HG03439 (cell line): ENCODE measurements around the gene ABHD2.
"Not testable (repeated sequence)": the region's sequence is repeated elsewhere in the genome, so short reads cannot be mapped to it uniquely, and the experiment has no call there.

Experiments
- ATAC-seq: cut with Tn5 transposase; IDR thresholded peaks from one replicate; pipeline ENCODE4 v1.9.1; 2021; ENCODE audit warnings: mild to moderate bottlenecking, moderate library complexity; ENCODE audit not compliant: unreplicated experiment

The ABHD2 gene

DNA sequence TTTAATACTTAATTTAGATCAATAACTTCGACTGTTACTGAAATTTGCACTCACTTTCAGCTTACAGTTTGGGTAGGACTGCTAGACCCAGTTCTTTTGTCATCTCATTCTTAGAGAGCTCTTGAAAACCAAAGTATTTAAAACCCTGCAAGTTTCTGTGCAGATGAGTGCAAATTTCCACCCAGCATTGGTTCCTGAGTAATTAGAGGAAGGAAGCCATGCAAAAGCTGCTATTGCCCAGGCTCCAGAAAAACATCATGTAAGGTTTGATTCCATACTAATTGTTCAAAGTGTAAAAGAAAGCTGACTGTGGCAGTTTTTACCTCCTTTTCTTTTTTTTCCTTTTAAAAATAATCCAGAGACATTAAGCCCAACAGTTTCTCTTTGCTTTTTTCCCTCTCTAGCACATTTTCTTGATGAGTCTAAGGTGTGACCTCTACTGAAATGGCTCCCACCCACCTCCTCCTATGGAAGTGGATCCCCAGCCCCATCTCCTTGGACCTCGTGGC is 30.3 kb downstream of the ABHD2 start:
- no peak for ATAC-seq

DNA sequence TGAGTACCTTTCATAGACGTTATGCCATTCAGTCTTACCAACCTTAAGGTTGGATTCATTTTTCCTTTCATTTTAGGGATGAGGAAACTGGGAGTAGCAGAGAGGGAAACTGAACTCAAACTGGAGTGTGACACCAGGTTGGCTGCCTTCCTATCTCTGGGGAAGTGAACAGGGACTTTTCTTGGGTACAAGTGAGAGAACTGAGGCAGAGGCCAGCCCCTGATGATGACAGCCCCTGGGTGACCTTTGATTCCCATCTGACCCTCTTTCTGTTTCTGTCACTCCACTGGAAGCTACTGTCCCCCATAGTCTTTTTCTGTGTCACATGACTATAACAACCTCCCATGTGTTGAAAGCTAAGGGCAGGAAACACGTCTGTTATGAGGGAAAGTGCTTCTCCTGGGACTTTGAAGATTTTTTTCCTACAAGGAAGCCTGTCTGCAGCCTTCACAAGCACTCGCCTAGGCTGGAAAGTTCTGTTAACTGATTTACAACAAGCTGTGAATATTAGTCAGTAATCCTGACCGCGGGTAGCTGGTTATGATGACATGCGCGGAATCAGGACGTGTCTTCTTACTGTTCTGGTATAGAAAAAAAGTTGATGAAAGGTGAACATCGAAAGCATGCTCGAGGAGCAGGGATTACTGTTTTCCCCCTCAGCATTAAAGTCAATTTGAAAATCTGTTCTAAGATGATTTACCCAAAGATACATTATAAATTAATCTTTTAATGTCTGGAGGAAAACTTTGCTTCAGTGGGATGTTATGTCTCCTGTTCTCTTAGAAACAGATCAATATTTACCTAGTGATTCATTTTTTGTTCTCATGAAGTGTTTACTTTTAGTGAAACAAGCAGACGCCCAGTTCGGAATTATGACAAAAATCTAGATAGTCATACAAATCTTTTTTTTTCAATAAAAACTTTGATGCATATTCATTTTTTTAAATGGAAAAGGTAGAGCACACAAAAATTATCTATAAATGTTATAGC is 31.5 kb downstream of the ABHD2 start:
- no peak for ATAC-seq

DNA sequence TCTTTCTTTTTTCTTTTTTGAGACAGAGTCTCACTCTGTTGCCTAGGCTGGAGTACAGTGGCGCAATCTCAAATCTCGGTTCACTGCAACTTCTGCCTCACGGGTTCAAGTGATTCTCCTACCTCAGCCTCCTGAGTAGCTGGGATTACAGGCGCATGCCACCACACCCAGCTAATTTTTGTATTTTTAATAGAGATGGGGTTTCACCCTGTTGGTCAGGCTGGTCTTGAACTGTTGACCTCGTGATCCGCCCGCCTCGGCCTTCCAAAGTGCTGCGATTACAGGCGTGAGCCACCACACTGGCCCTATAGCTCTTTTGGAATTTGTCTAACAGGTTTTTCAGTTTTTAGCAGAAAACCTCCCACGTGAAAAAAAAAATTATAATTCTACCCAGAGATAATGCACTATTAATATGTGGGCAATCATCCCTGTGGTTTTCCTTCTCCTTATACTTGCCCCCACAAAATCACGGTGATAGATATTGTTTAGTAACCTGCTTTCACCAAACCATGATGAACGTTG is 32.3 kb downstream of the ABHD2 start:
- ATAC-seq, result not testable (repeated sequence)

DNA sequence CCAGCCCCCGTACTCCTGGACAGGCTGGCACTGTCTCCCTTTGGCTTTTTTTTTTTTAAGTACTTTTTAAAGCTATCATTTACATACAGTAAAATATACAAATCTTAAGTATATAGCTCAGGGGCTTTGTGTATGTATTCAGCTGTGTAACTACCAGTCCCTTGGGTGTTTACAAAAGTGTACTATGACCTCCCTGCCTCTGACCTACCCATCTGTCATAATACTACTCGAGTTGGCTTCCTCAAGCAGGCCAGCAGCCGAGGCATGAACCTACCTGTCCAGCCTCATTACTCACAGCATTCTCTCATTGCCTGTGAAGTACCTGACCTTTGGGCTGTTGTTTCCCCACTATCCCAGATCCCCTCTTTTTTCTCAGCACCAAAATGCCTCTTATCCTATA is 33.2 kb downstream of the ABHD2 start:
- no peak for ATAC-seq

DNA sequence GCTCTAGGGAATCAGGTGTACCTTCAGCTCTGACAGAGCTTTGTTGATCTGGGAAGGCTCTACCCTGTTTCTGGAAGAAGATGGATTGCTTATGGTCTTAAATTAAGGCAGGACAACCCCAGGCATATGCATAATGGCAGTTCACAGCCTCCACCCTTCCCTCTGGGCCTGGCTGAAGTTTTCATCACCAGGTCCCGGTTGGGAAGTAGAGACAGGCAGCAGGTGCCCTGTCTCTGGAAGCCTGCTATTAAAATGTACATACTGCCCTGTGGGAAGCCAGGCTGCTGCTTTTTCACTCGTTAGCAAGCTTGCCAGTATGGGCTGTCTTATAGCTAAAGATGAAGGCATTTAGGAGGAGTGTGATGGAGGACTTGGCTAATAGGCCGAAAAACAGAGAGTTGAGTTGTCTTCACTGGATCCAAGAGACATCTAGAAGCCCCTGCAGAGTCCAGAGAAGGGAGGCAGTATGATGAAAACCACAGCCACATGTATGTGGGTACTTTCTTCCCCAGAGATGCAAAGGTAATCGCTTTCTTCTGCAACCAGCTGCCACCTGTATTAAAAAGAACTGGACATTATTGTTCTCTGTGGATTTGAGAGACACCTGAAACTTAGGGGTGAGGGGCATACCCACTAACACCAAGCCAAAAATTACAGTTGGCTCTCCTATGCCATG is 34.4 kb downstream of the ABHD2 start:
- ATAC-seq, result no peak

DNA sequence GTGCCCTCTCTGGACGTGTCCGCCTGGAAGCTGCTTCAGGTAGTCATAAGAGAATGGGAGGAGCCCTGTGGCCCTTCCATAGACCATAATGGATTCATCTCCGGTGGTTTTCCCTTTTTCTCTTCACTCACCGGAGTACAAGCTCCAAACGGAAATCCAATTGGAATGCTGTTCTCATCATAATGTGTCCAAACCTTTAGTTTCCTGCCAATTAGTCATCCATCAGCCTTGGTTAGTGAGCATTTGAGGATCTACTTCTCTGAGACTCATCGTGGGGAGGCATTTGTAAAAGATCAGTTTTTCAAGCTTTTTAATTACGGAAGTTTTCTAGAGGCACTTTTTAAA is 34.9 kb downstream of the ABHD2 start:
- no peak for ATAC-seq

DNA sequence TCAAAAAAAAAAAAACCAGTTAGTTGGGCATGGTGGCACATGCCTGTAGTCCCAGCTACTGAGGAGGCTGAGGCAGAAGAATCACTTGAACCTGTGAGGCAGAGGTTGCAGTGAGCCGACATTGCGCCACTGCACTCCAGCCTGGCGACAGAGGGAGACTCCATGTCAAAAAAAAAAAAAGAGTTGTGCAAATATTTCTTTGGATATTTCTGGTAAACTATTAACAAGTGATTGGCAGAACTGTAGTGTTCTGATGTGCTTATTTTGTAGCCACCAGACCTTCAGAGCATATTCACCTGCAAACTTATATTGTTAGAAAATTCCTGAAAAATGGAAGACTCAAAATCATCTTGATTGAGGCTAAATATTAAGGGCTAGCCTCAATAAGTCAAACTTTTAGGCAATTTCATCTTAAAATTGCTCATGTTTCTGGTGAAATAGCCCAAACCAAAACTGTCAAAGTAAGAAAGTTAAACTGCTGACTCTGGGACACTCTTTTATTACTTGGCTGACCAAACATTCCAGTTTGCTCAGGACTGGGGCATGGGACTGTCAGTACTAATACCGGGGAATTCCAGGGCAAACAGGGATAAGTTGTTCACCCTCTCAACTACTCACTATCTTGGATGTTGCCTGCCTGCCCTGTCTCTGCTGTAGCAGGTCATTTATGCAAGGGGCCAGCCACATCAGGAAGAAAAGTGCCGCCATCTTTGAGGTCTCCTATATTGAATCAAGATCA is 37.0 kb downstream of the ABHD2 start:
- ATAC-seq, result no peak

DNA sequence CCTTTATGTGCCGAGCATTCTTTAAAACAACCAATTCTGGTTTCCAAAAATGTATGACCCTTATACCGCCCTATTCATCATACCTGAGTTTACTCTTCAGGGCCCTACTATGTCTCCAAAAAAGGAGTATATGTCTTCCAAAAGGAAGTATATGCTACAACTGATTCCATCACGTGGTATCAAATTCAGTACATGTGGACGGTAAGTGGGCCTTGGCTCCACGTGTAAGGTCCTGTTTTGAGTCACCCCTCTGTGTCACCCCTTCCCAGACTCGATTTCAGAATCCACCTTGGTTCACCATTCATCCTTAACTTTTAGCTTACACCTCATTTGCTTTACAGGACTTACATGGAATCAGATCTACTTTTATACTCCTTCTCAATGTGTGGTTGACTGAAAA is 37.8 kb downstream of the ABHD2 start:
- no peak for ATAC-seq

DNA sequence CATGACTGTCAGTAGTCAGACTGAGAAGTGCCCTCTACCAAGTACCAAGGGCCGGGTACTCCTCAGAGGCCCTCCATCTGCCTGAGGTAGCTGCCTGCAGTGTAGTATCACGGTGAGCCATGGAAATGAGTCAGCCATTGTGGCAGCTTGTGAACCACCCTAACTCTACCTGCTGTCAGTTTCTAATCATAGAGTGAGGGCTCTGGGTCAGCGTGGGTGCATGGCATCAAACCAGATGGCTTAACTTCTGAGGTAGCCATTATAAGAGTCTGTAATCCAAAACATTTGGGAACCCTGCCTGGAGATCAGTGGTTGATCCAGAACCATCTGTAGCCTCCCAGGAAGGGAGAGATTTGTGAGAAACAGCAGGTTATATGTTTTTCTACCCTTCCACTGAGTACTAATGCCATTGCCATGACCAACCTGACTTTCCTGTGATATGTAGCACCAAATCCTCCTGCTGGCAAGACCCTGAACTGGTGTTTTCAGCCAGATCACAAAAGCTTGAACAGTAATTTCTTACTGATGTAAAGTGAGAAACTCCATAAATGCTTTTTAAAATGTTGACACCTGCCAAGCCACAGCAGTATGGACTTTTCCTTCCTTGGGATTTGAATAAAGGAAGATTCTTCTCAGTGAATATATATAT is 38.9 kb downstream of the ABHD2 start:
- no peak for ATAC-seq

DNA sequence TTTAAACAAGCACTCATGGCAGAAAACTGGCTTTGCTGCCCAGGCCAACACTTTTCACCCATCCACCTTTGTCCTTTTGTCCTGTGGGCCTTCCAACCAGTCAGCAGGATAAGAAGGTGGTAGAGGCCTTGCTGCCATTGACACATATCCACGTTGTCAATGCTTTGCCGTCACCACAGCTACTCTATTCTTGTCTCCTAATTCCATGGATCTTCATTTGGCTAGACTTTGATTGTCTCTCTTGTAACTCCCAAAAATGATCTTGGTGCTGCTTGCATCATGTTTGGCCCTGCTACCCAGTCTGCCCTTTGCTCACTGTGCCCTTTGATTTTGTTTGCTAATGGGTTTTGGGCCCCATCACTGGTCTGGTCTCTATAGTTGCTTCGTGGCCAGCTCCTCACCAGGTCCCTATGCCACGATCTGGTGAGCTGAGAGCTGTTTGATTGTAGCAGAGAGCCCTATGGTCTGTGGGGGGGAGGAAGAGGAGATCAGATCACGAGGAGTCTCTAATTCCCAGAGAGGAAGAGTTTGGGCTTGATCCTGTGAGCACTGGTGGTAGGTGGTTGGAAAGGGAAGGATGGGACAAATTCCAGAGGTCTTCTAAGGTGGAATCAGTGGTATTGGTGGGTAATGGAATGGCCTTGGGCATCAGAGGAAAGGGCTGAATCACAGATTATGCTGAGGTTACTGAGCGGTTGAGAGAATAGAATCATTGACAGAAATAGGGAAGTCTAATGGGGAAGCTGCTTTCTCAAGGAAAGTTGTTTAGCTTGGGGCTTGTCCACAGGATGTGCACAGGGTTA is 40.3 kb downstream of the ABHD2 start:
- ATAC-seq, result no peak

DNA sequence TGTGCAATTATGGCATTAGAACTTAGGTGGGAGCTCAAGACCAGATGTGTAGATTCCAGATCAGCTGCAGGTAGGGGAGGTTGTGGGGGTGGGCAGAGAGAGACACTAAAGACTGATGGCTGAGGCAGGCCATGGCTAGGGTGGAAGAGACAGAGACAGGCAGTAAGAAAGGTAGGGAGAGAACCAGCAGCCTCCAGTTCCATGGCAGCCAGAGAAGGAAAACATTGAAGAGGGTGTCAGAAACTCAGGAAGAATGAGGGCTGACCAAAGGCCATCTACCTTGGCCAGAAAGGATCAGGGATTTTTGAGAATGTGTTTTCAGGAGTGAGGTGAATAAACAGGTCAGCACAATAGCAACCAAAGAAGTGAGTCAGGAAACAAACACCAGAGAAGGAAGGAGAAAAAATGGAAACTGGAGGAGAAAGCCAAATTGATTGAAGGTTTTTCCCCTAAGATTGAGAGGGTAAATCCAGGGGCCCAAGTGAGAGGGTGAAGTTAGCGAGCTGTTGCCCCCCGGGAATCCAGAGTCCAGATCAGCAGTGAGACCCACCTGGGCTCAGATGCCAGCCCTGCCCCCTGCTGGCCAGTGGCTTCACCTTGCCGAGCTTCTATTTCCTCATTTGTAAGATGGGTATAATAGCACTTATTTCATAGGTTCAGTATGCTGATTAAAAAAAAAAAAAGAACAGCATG is 41.0 kb downstream of the ABHD2 start:
- ATAC-seq, result peak; percentile 45

DNA sequence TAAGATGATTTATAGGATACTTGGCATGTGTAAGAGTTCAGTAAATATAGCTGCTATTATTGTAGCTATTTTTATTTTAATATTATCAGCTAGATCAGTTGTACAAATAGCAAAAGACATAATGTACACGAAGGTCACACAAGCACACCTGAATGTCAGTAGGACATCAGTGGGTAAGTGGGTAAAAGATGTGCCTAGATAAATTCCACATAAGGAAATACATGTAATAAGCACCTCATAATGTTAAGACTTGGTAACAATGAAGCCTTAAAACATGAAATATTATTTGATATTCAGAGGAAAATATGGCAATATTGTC is 41.5 kb downstream of the ABHD2 start:
- ATAC-seq, result no peak

DNA sequence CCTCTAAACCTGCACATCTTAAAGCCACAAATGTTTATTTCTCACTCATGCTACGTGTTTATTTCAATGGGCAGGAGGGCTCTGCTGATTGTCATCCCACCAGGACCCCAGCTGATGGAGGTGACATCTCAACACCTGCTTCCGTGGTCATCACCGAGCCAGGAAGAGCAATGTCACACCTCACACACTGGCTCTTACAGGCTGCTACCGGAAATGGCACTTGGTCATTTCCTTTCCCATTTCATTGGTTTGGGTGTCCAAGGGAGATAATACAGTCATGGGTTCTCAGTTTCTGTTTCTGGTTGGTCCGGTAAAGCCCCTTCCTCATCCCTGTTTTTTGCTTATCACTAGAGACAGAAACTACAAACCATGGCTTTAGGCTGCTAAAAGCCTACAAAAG is 41.9 kb downstream of the ABHD2 start:
- ATAC-seq, result peak; percentile 67

DNA sequence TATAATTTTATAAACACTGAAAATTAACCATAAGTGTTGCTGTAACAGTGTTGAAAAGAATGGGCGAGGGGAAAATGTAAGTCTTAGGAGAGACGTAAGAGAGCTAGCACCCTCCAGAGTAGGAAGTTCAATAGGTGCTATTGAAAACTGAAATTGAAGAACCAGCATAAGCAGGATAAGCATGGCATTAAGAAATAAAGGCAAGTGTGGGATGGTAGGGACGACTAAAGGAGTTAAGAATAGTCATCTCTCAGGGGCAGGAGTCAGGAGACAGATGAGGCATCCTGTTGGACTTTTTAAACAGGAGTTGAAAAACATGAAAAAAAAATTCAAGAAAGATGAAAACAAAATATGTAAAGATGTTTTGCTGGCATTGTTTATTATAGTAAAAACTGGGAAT is 43.5 kb downstream of the ABHD2 start:
- ATAC-seq, result no peak

DNA sequence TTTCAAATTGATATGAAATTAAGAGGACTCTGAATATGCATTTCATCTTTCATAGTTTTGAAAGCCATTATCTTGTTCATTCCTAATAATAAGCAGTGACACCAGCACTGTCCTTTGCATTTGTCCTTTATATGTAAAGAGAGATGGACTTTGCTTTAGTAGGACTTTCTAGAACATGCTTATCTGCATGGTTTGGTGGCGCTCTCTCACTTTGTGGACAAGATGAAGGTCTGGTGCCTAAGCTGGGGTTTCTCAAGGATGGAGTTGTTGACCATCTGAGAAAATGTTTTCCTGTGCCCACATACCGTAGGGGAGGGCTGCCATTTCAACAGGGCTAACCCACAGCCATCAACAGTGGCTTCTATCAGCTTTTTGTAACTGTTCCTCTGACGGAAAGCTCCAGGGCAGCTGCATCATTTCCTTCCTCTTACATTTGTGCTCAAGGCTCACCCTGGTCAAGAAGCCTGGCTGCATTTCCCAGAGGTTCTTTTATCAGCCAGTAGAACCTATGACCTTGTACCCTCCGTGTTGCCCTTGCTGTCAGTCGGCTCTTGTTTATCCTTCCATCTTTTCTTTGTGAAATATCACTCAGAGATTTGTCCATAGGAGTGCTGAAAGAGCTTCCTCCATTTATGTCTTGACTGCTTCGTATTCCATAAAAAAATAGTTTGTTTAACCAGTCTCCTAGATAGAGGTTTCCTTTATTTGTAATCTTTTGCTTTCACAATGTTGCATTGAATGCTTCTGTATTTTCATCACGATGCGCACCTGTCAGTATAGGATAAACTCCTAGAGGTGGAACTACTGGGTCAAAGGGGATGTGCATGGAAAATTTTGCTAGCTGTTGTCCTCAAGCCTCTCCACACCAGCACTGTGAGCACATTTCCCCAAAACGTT is 44.6 kb downstream of the ABHD2 start:
- no peak for ATAC-seq

DNA sequence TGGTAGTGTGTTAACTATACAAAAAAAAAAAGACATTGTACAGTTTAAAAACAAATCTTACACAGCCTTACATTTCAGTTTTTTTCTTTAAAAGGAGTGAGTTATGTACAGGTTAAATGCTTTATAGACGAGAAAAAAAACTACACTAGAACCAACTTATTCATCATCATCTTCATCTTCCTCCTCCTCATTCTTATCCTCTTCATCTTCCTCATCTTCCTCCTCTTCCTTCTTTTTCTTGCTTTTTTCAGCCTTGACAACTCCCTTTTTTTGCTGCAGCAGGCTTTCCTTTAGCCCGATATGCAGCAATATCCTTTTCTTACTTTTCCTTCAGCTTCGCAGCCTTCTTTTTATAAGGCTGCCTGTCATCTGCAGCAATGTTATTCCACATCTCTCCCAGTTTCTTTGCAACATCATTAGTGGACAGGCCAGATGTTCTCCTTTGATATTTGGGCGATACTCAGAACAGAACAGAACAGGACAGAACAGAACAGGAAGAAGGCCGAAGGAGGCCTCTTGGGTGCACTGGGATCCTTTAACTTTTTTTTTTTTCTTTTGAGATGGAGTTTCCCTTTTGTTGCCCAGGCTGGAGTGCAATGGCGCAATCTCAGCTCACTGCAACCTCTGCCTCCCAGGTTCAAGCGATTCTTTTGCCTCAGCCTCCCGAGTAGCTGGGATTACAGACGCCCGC is 47.3 kb downstream of the ABHD2 start:
- ATAC-seq, result not testable (repeated sequence)

DNA sequence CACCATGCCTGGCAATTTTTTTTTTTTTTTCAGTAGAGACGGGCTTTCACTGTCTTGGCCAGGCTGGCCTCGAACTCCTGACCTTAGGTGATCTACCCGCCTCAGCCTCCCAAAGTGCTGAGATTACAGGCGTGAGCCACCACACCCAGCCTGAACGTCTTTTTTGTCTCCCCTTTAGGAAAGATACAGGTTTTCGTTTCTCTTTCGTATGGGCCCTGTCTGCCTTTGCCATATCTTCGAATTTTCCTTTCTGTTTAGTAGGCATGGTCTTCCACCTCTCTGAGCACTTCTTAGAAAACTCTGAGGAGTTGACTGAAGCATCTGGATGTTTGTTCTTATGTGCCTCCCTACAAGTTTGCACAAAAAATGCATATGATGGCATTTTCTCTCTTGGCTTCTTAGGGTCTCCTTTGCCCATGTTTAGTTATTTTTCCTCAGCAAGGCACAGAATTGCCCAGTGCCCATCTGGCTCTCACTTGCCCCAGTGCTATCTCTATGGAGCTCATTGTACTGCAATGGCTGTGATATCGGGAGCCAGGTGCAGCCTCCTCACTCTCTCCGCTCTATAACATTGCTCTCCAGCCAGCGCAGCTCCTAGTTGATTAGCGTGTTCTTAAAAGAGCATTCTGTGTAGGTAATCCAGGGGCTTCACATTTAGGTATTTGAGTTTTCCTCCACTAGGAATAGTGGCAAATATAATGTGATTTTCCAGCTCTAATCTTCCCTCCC is 48.0 kb downstream of the ABHD2 start:
- ATAC-seq, result no peak
